Inflammatory macrophage (primary cell): ENCODE data around the gene FMN2.

ENCODE experiments used
- DNase-seq, 2 donors: peaks; one replicate each; pipeline ENCODE4 v3.0.0-alpha.2; 2020 to 2022

FMN2 gene

GRCh38 chr1:240199758-240200645, 108.3 kb downstream of the FMN2 start:
- no peak for DNase-seq

GRCh38 chr1:240201931-240202330, 110.2 kb downstream of the FMN2 start:
- no peak for DNase-seq

GRCh38 chr1:240207073-240207709, 115.5 kb downstream of the FMN2 start:
- no peak for DNase-seq

- DNase-seq, result no peak
Measured at GRCh38 chr1:240210026-240210425, 118.3 kb downstream of the FMN2 start.

DNA sequence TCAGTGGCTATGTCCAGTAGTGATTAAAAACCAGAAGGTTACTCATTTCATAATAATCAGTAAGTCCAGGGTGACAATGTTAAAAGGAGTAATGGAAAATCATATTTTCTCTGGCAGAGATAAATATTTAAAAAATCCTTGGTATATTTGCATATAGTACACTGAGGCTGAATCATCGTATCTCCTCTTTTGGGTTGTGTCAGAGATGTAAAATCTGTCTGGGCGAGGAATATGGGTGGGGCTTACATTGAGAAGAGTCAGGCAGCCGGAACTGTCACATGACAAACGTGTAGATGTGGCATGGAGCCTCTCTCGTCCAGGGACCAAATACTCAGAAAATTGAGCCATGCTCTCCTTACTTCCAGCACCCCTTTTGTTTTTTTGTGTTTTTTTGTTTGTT, 120.9 kb downstream of the FMN2 start:
- DNase-seq, result no peak

- no peak for DNase-seq
Measured at GRCh38 chr1:240217403-240217802, 125.7 kb downstream of the FMN2 start.

GRCh38 chr1:240219104-240219503, 127.4 kb downstream of the FMN2 start:
- no peak for DNase-seq

DNA sequence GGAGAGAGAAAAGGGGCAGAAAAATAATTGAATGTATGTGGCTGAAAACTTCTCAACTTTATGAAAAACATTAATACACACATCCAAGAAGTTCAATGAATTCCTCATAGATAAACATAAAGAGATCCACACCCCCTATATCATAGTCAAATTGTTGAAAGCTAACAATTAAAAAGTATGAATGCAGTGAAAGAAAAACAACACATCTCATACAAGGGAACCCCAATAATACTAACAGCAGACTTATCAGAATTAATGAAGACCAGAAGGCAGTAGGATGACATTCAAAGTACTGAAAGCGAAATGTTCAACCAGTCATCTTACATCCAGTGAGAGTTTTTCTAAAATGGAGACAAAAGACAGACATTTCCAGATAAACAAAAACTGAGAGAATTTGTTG, 134.4 kb downstream of the FMN2 start:
- no peak for DNase-seq

- DNase-seq, result no peak
Measured at GRCh38 chr1:240230816-240231215, 139.1 kb downstream of the FMN2 start.

DNA sequence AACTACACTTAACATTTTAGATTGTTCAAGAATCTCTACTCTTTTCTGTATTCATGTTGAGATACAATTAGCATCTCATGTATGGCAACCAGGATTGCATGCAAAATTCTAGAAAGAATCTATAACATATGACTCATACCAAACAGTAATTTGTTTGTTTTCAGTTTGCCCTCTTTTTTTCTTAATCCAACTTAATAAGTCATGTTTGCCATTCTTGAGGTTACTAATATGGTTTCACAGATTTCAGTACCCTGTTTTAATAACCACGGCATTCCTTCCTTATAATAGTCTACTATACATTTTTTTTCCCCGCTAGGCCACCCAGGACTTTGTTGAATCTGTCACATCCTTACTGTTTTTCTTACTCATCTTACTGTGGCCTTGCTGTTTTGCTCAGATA, 140.8 kb downstream of the FMN2 start:
- DNase-seq, result no peak

DNA sequence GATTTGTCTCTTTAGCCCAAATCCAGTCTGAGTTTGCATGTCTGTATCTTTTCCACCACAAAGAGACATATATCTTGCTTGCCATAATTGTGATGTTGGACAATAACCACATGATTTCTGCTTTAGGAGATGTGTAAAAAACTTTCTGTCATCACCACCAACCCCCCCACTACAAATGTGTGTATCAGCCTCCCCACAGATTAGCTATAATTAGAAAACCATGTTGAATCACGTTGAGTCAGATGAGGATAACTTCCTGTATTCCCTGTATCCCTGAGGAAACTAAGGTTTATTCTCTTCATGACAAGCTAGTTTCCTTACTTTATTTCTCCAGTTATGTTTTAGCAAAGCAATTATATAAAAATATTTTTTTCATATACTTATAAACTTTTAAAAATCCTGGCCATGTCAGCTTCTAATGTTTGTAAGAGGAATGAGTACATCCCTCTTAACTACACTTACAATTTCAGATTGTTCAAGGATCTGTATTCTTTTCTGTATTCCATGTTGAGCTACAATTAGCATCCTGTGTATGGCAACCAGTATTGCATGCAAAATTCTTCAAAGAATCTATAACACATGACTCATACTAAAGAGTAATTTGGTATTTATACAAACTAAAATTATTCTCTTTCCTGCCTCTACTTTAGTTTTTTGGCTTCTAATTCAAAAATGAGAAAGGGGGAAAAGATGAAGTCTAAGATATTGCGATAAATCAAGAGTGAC, 143.0 kb downstream of the FMN2 start:
- no peak for DNase-seq

DNA sequence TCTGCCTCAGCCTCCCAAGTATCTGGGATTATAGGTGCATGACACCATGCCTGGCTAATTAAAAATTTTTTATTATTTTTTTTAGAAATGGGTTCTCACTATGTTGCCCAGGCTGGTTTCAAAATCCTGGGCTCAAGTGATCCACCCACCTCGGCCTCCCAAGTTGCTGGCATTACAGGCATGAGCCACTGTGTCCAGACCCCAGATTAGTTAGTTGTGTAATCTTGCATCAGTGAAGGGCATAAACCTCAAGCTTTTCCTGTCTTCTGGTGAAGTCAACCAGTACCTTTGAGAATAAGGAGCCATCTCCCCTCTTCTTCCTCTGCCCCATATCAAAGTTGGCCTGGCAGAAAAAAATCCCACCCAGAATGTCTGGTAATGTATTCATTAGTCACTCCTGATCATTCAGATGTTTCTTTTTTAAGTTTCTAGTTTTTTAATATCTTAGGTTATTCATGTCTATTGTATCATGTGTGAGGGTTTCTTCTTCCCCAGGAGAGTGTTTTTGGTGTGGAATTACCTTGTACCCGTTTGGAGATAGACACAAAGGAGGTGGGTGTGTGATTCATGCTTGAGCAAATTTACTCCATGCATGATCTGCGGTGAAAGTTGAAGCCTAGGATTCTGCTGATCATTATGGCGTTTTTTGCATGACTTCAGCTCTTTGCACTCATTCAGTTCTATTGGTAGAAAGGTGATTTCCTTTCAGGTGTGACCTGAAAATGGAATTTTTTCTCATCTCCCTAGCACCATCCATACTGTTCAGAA, 144.0 kb downstream of the FMN2 start:
- no peak for DNase-seq

DNA sequence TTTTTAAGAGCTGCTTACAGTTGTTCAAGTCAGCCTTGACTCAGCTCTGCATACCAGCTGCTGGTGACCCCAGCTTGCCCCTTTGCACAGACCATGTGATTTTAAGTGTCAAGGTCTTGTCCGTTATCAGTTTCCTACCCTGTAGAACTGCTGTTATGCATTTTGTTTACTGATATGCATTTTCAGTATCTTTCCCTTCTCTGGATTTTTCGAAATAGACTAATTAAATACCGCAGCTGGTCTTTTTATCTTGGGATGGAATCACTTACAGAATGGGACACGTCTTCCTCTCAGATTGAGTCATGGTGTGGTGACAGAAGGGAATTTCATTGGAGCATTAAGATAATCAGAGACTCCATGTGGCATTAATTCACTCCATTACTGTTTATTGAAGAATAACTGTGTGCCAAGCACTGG, 145.6 kb downstream of the FMN2 start:
- DNase-seq, result no peak

- no peak for DNase-seq
Measured at GRCh38 chr1:240239309-240239708, 147.6 kb downstream of the FMN2 start.

DNA sequence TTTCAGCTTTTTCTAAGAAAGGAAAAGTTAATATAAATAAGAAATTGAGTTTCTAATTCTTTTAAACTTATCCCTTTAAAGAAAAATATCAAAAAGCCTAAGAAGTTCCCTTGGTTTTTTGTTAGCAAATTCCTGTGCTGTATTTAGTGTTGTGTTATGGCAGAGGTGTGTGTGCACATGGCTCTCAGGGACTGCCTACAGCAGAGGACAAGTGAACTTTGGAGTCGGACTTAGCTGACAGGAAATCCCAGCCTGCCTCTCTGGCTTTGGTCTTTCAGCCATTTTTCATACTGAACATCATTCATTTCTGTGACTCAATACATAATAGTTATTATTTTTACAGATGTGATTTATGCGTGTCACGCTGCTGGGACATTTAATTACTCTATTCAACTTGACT, 149.6 kb downstream of the FMN2 start:
- no peak for DNase-seq

DNA sequence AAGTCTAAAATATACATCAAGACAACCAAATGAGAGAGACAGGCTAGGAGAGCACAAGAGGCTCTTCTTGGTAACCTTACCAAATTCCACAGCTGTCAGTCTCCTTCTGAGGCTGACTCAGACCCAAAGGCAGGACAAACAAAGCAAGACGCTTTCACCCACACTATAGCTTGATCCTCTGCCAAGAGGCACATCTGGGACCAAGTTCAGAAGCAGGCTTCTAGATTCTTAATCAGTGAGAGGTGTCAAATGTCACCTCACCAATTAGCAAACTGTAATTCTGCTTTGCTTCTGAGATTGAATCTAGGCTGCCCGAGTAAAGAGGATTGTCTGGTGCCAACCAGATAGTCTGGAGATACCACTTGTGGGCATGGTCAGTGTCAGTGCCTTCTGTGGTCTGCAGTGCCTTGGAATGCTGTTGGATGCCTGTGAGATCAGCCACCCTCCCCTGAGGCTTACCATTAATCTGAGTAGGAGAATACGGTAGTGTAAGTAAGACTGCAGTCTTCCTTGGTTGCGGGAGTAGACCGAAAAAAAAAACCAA, 151.0 kb downstream of the FMN2 start:
- DNase-seq, result no peak

GRCh38 chr1:240244968-240245628, 153.4 kb downstream of the FMN2 start:
- no peak for DNase-seq

DNA sequence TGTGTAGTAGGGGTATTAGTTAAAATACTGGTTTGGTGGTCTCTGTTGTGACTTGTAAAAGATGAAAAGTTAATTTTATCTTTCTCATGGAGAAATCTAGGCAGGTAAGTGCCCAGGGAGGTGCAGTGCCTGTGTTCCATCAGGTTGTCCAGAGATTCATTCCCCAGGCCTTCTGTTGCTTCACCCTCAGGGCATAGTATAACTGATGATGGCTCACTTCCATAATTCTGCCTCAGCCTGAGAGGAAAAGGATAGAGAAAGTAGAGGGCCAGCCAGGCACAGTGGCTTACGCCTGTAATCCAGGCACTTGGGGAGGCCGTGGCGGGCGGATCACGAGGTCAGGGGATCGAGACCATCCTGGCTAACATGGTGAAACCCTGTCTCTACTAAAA, 153.9 kb downstream of the FMN2 start:
- no peak for DNase-seq

GRCh38 chr1:240247899-240248298, 156.2 kb downstream of the FMN2 start:
- DNase-seq, result no peak

GRCh38 chr1:240254006-240254405, 162.3 kb downstream of the FMN2 start:
- no peak for DNase-seq

DNA sequence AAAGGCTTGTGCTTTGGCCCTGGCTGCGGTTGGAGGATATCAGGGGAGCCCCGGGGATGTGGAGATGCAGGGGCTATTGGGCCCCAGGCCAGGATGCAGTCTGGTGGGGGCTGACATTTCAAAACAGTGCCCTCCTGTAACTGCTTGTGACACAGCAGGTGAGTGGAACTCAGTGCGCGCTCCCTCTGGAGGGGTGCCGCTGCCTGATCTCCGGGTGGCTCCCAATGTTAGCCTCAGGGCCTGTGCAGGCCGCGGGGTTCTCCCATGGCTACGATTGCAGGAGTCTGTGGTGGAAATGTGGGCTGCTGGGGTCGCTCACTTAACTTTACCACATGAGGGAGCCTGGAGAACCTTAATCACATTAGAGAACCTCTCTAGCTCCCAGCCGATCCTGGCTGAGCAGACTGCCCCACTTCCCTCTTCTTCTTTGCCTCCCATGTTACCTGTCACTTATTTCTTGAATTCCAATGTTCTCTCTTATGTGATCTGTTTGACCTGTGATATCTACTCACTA, 163.2 kb downstream of the FMN2 start:
- no peak for DNase-seq

GRCh38 chr1:240255922-240256321, 164.2 kb downstream of the FMN2 start:
- DNase-seq, result no peak
